Measurements from ENCODE around the gene TMEM145. TPM values are rescaled to one million over a fixed set of nuclear protein-coding genes. Genes with fewer than 3 reads are reported as not detected.

TMEM145 gene
- total RNA-seq, 4 donors from 2014 or later: not detected

- no peak for TF ChIP-seq CTCF (IDR thresholded peaks at IDR 0.05; ENCODE audit: low read depth)
Observed at GRCh38 chr19:42335374-42335936, 22.3 kb downstream of the TMEM145 start.

GRCh38 chr19:42335971-42336370 is 22.9 kb downstream of the TMEM145 start:
- TF ChIP-seq CTCF (IDR thresholded peaks at IDR 0.05; ENCODE audit: low read depth): no peak

GRCh38 chr19:42343344-42344110 is 30.4 kb downstream of the TMEM145 start:
- TF ChIP-seq CTCF (IDR thresholded peaks at IDR 0.05; ENCODE audit: low read depth): no peak

GRCh38 chr19:42344336-42344893 is 31.3 kb downstream of the TMEM145 start:
- no peak for TF ChIP-seq CTCF (IDR thresholded peaks at IDR 0.05; ENCODE audit: low read depth)

GRCh38 chr19:42345191-42345812 is 32.2 kb downstream of the TMEM145 start:
- no peak for TF ChIP-seq CTCF (IDR thresholded peaks at IDR 0.05; ENCODE audit: low read depth)

- TF ChIP-seq CTCF (IDR thresholded peaks at IDR 0.05; ENCODE audit: low read depth): no peak
Observed at GRCh38 chr19:42348211-42348610, 35.1 kb downstream of the TMEM145 start.

All from subcutaneous adipose tissue (tissue), 4 donors.